ENCODE data around the gene CELF4. TPM values are rescaled to one million over a fixed set of nuclear protein-coding genes. Genes with fewer than 3 reads are reported as not detected.

Gene CELF4
- total RNA-seq, 1 experiment from 2014 or later: not detected

GRCh38 chr18:37486848-37487247, 78.8 kb downstream of the CELF4 start:
- Histone ChIP-seq H3K27ac (ENCODE audit: low read length) (no peak overlapping the region), H3K9me3 (ENCODE audit: control insufficient read depth, insufficient read depth, low read depth, low read length) (no peaks in the 10 kb centered on the region), H3K36me3 (ENCODE audit: control insufficient read depth, insufficient read depth, low read length) (no peaks in the 10 kb centered on the region), H3K4me1 (ENCODE audit: control insufficient read depth, insufficient read depth, low read length) (no peaks in the 10 kb centered on the region), H3K27me3 (ENCODE audit: control insufficient read depth, insufficient read depth, low read length) (no peaks in the 10 kb centered on the region; the same call in 1 of the 2 replicates), H3K4me3 (ENCODE audit: low read depth in 2 of 2, low read length in 2 of 2) (no peak overlapping the region)
- in situ Hi-C loops (cut with HindIII; ENCODE audit: low pct_unique_long_range_greater_than_20kb, low sequenced_read_pairs): no loop called here
- no TSS peak for BruUV-seq (replicated peaks)
- DNase-seq (ENCODE audit: low read depth, low spot score) (no peak), ATAC-seq (no peak)
- CTCF ChIA-PET: no interaction called here
- intact Hi-C loops (cut with micrococcal nuclease; ENCODE audit: unreplicated experiment): no loop called here
- POLR2A ChIA-PET: no interaction called here
- TF ChIP-seq CTCF (IDR thresholded peaks at IDR 0.05) (no peak), REST (IDR thresholded peaks at IDR 0.05; ENCODE audit: insufficient read depth in 1 of 2, low read depth in 2 of 2, low read length in 1 of 2) (no peak), SIN3A (IDR thresholded peaks at IDR 0.05; ENCODE audit: borderline replicate concordance, insufficient read depth, low read depth, low read length) (no peak), POLR2AphosphoS5 (IDR thresholded peaks at IDR 0.05; ENCODE audit: low read depth, low read length) (no peak), TCF7L2 (IDR thresholded peaks at IDR 0.05; ENCODE audit: low read depth, low read length) (no peak)

- Histone ChIP-seq H3K4me3 (ENCODE audit: low read depth in 2 of 2, low read length in 2 of 2) (no peak overlapping the region), H3K36me3 (ENCODE audit: control insufficient read depth, insufficient read depth, low read length) (no peaks in the 10 kb centered on the region), H3K9me3 (ENCODE audit: control insufficient read depth, insufficient read depth, low read depth, low read length) (no peaks in the 10 kb centered on the region), H3K4me1 (ENCODE audit: control insufficient read depth, insufficient read depth, low read length) (no peaks in the 10 kb centered on the region), H3K27ac (ENCODE audit: low read length) (no peak overlapping the region), H3K27me3 (ENCODE audit: control insufficient read depth, insufficient read depth, low read length) (no peaks in the 10 kb centered on the region)
- BruUV-seq (replicated peaks): no TSS peak
- ChIA-PET CTCF (no interaction called here), POLR2A (no interaction called here)
- ATAC-seq (no peak), DNase-seq (ENCODE audit: low read depth, low spot score) (no peak)
- in situ Hi-C loops (cut with HindIII; ENCODE audit: low pct_unique_long_range_greater_than_20kb, low sequenced_read_pairs): no loop called here
- intact Hi-C loops (cut with micrococcal nuclease; ENCODE audit: unreplicated experiment): no loop called here
- no peak for TF ChIP-seq CTCF (IDR thresholded peaks at IDR 0.05)
- TF ChIP-seq SIN3A (IDR thresholded peaks at IDR 0.05; ENCODE audit: borderline replicate concordance, insufficient read depth, low read depth, low read length): no peak
These were observed 80.4 kb downstream of the CELF4 start for GRCh38 chr18:37484983-37485834.
